WTC11 (cell line): ENCODE data around the gene OPALIN. TPM values are rescaled to one million over a fixed set of nuclear protein-coding genes. Genes with fewer than 3 reads are reported as not detected.

Source experiments
- ATAC-seq: fragments of 200-7000 bp; cut with Tn5 transposase; 2 replicates; pipeline ENCODE4 v1.10.0; 2021; ENCODE audit warnings: mild to moderate bottlenecking, moderate library complexity
- CTCF ChIA-PET: fragments of 300-600 bp; sonication (Branson Sonifier 250); formaldehyde crosslinking; loops from one replicate; lab custom pipeline; 2021; ENCODE audit warnings: antibody characterized with exemption; lab: Charles Lee
- POLR2A ChIA-PET: fragments of 350-600 bp; sonication (Branson Sonifier 250); formaldehyde crosslinking; loops from one replicate; lab custom pipeline; 2021; ENCODE audit warnings: antibody characterized with exemption; lab: Charles Lee
- DNase-seq: peaks from one replicate; pipeline ENCODE4 v3.0.0; 2021; ENCODE audit warnings: low spot score
- H3K27ac Mint-ChIP-seq: 2 replicates; pipeline ENCODE4 v1.8.0; 2021; ENCODE audit warnings: mixed read lengths
- H3K27me3 Mint-ChIP-seq: 2 replicates; pipeline ENCODE4 v1.8.0; 2021; ENCODE audit warnings: low read depth, mild to moderate bottlenecking, moderate library complexity, mixed read lengths
- H3K36me3 Mint-ChIP-seq: 2 replicates; pipeline ENCODE4 v1.8.0; 2021; ENCODE audit warnings: mixed read lengths
- H3K4me1 Mint-ChIP-seq: 2 replicates; pipeline ENCODE4 v1.8.0; 2022; ENCODE audit warnings: mixed read lengths
- H3K4me3 Mint-ChIP-seq: 2 replicates; pipeline ENCODE4 v1.8.0; 2021; ENCODE audit warnings: mild to moderate bottlenecking, moderate library complexity, mixed read lengths
- H3K9me3 Mint-ChIP-seq: 2 replicates; pipeline ENCODE4 v1.8.0; 2021; ENCODE audit warnings: mixed read lengths
- AFF4 ChIP-seq: sonication (generic); formaldehyde crosslinking; IDR thresholded peaks from 2 replicates; pipeline ENCODE4 v1.8.1; 2023; ENCODE audit warnings: mild to moderate bottlenecking, missing genetic modification reagents, borderline replicate concordance
- AR ChIP-seq: fragments of 250-450 bp; sonication (Bioruptor Pico); IDR thresholded peaks from 2 replicates; pipeline ENCODE4 v1.9.0; 2021; ENCODE audit warnings: mild to moderate bottlenecking
- CDX4 ChIP-seq: fragments of 250-450 bp; sonication (Bioruptor Pico); IDR thresholded peaks from 2 replicates; pipeline ENCODE4 v1.9.0; 2021; ENCODE audit warnings: moderate library complexity, mild to moderate bottlenecking, inconsistent platforms, borderline replicate concordance
- CTCF ChIP-seq: fragments of 200-600 bp; IDR thresholded peaks from 2 replicates; pipeline ENCODE4 v1.8.0; 2022; ENCODE audit warnings: antibody characterized with exemption
- ERG ChIP-seq: fragments of 250-450 bp; sonication (Bioruptor Pico); IDR thresholded peaks from 2 replicates; pipeline ENCODE4 v1.8.0; 2021; ENCODE audit warnings: mild to moderate bottlenecking
- ESRRA ChIP-seq: sonication (generic); formaldehyde crosslinking; IDR thresholded peaks from 2 replicates; pipeline ENCODE4 v1.8.1; 2022; ENCODE audit warnings: mild to moderate bottlenecking, missing genetic modification reagents, borderline replicate concordance
- GRHL2 ChIP-seq: fragments of 250-450 bp; sonication (Bioruptor Pico); IDR thresholded peaks from 2 replicates; pipeline ENCODE4 v1.8.0; 2022; ENCODE audit warnings: mild to moderate bottlenecking, moderate library complexity; ENCODE audit not compliant: insufficient replicate concordance, severe bottlenecking
- GTF2I ChIP-seq: fragments of 250-450 bp; sonication (Bioruptor Pico); conservative IDR thresholded peaks from 2 replicates; pipeline ENCODE4 v1.4.0; 2021; ENCODE audit warnings: mild to moderate bottlenecking
- MLX ChIP-seq: sonication (generic); formaldehyde crosslinking; IDR thresholded peaks from 2 replicates; pipeline ENCODE4 v1.8.1; 2023; ENCODE audit warnings: mild to moderate bottlenecking, missing genetic modification reagents, moderate library complexity
- MXD4 ChIP-seq: fragments of 250-450 bp; sonication (Bioruptor Pico); IDR thresholded peaks from 2 replicates; pipeline ENCODE4 v1.8.0; 2021; ENCODE audit warnings: mild to moderate bottlenecking, moderate library complexity, borderline replicate concordance
- MYBL2 ChIP-seq: sonication (generic); formaldehyde crosslinking; IDR thresholded peaks from 2 replicates; pipeline ENCODE4 v1.8.1; 2023; ENCODE audit warnings: mild to moderate bottlenecking, moderate library complexity, missing genetic modification reagents
- NFYB ChIP-seq: sonication (generic); formaldehyde crosslinking; conservative IDR thresholded peaks from 2 replicates; pipeline ENCODE4 v1.8.0; 2022; ENCODE audit warnings: low read depth, missing genetic modification reagents
- NR2C2 ChIP-seq: sonication (generic); formaldehyde crosslinking; IDR thresholded peaks from 2 replicates; pipeline ENCODE4 v1.8.0; 2022; ENCODE audit warnings: mild to moderate bottlenecking, missing genetic modification reagents
- RORB ChIP-seq: fragments of 250-450 bp; sonication (Bioruptor Pico); IDR thresholded peaks from 2 replicates; pipeline ENCODE4 v1.9.0; 2021; ENCODE audit warnings: mild to moderate bottlenecking
- STAT6 ChIP-seq: sonication (generic); formaldehyde crosslinking; conservative IDR thresholded peaks from 2 replicates; pipeline ENCODE4 v1.8.1; 2023; ENCODE audit warnings: mild to moderate bottlenecking, low read depth, missing genetic modification reagents, moderate library complexity
- ZBTB21 ChIP-seq: sonication (generic); formaldehyde crosslinking; IDR thresholded peaks from 2 replicates; pipeline ENCODE4 v1.8.1; 2023; ENCODE audit warnings: mild to moderate bottlenecking, missing genetic modification reagents, borderline replicate concordance
- ZNF219 ChIP-seq: sonication (generic); formaldehyde crosslinking; IDR thresholded peaks from 2 replicates; pipeline ENCODE4 v1.8.0; 2023; ENCODE audit warnings: missing genetic modification reagents, mild to moderate bottlenecking, borderline replicate concordance
- ZNF232 ChIP-seq: sonication (generic); formaldehyde crosslinking; IDR thresholded peaks from 2 replicates; pipeline ENCODE4 v1.8.0; 2022; ENCODE audit warnings: mild to moderate bottlenecking, missing genetic modification reagents
- total RNA-seq: library from RNA; stranded (reverse); gene quantifications from 3 replicates; pipeline ENCODE4 v1.2.3, GENCODE V29; 2021

Gene OPALIN
- total RNA-seq, 1 experiment from 2014 or later = 0.04 TPM

- no peak for TF ChIP-seq ERG
These were observed 21.0 kb upstream of the OPALIN start (continued) for GRCh38 chr10:96379758-96380157.

- no peak overlapping the region for H3K4me3 Mint-ChIP-seq
- H3K27me3 Mint-ChIP-seq = peaks cover 7% of the 10 kb centered on the region
- CTCF ChIA-PET = interaction anchor here (1.0 to 2.7 kb wide), 6 partner anchors 16 to 149 kb away, joined by 3 to 17 read pairs (median 6); no protein-coding TSS in a partner anchor
- TF ChIP-seq MLX (CRISPR knock-in tag) = no peak
- no peak for TF ChIP-seq MYBL2 (CRISPR knock-in tag)
- TF ChIP-seq AR = no peak
- TF ChIP-seq ZBTB21 (CRISPR knock-in tag) = no peak
- TF ChIP-seq GRHL2 (CRISPR knock-in tag) = no peak
- TF ChIP-seq RORB (CRISPR knock-in tag) = no peak
- no peak for TF ChIP-seq ERG
- TF ChIP-seq ZNF219 (CRISPR knock-in tag) = no peak
- no peak for TF ChIP-seq GTF2I
- TF ChIP-seq STAT6 = no peak
- TF ChIP-seq NR2C2 (CRISPR knock-in tag) = no peak
- no peak for TF ChIP-seq NFYB (CRISPR knock-in tag)
- TF ChIP-seq ESRRA = no peak
- no peak for TF ChIP-seq AFF4 (CRISPR knock-in tag)
- no peak for TF ChIP-seq MXD4 (CRISPR knock-in tag)
- no peak for TF ChIP-seq CDX4 (CRISPR knock-in tag)
- no peak for TF ChIP-seq CTCF
- TF ChIP-seq ZNF232 (CRISPR knock-in tag) = no peak
- POLR2A ChIA-PET = no interaction called here
- no peak for ATAC-seq
- H3K9me3 Mint-ChIP-seq = no peaks in the 10 kb centered on the region
- no peak overlapping the region for H3K27ac Mint-ChIP-seq
- no peak for DNase-seq
- H3K36me3 Mint-ChIP-seq = no peaks in the 10 kb centered on the region
- H3K4me1 Mint-ChIP-seq = peaks cover 16% of the 10 kb centered on the region
These were observed 19.9 kb upstream of the OPALIN start for GRCh38 chr10:96378741-96379140.
